ENCODE data around the gene PEAK3.

PEAK3 gene

GRCh38 chr19:2269244-2270156, 12.5 kb downstream of the PEAK3 start:
- peak; percentile 91 for DNase-seq

- no peak for DNase-seq
These were observed 13.1 kb downstream of the PEAK3 start for GRCh38 chr19:2268861-2269243.

- DNase-seq: no peak
These were observed 13.5 kb downstream of the PEAK3 start for GRCh38 chr19:2268480-2268830.

- DNase-seq: no peak
These were observed 15.6 kb downstream of the PEAK3 start for GRCh38 chr19:2266183-2266993.

GRCh38 chr19:2261438-2262172, 20.4 kb downstream of the PEAK3 start:
- no peak for DNase-seq

- DNase-seq: no peak
These were observed 21.6 kb downstream of the PEAK3 start for GRCh38 chr19:2260341-2260805.

- no peak for DNase-seq
These were observed 22.6 kb downstream of the PEAK3 start for GRCh38 chr19:2259336-2259735.

GRCh38 chr19:2255982-2256685, 25.8 kb downstream of the PEAK3 start, which contains the start of gene JSRP1:
JSRP1 (minus strand) TSS chr19:2256417; CDS start chr19:2255314, 1,103 bp downstream.
- no peak for DNase-seq

- DNase-seq: no peak
These were observed 26.7 kb downstream of the PEAK3 start for GRCh38 chr19:2255112-2255845.

GRCh38 chr19:2254064-2254872, 27.7 kb downstream of the PEAK3 start:
- no peak for DNase-seq

- DNase-seq: no peak
These were observed 28.6 kb downstream of the PEAK3 start for GRCh38 chr19:2253106-2254063.

GRCh38 chr19:2252797-2253105, 29.2 kb downstream of the PEAK3 start:
- DNase-seq: no peak

- DNase-seq: no peak
These were observed 29.7 kb downstream of the PEAK3 start for GRCh38 chr19:2252055-2252796.

- DNase-seq: no peak
These were observed 30.6 kb downstream of the PEAK3 start for GRCh38 chr19:2251106-2252054.

GRCh38 chr19:2250766-2251105, 31.2 kb downstream of the PEAK3 start:
- no peak for DNase-seq

- DNase-seq: no peak
These were observed 31.9 kb downstream of the PEAK3 start for GRCh38 chr19:2249880-2250765.

Data from GOT3 (cell line).